Measurements from ENCODE around the gene ABHD18.

DNA sequence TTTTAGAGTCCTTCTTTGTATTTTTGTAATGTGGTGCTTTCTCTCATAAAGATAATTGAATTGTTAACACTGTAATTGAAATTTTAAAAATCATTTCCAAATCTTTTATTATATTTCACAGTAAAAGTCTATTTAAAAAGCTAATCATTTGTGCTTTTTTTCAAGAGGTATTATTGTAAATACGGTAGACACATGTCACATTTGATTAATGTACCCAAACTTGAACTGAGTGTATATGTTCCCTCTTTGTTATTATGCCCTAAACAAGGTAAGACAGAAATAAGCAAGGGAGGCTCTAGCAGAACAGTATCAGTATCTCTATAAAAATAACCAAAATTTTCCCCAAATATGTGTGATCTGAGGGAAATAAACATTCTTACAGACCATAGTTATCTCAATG, 74.4 kb downstream of the ABHD18 start:
- TF ChIP-seq, protein P1, sequence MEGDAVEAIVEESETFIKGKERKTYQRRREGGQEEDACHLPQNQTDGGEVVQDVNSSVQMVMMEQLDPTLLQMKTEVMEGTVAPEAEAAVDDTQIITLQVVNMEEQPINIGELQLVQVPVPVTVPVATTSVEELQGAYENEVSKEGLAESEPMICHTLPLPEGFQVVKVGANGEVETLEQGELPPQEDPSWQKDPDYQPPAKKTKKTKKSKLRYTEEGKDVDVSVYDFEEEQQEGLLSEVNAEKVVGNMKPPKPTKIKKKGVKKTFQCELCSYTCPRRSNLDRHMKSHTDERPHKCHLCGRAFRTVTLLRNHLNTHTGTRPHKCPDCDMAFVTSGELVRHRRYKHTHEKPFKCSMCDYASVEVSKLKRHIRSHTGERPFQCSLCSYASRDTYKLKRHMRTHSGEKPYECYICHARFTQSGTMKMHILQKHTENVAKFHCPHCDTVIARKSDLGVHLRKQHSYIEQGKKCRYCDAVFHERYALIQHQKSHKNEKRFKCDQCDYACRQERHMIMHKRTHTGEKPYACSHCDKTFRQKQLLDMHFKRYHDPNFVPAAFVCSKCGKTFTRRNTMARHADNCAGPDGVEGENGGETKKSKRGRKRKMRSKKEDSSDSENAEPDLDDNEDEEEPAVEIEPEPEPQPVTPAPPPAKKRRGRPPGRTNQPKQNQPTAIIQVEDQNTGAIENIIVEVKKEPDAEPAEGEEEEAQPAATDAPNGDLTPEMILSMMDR (IDR thresholded peaks at IDR 0.05), result no peak
- no peak for TF ChIP-seq EZH2 (IDR thresholded peaks at IDR 0.05)

Measured in neural progenitor cell (in vitro differentiated cells).